ENCODE data around the gene ABHD17C.

- TF ChIP-seq, protein P1, sequence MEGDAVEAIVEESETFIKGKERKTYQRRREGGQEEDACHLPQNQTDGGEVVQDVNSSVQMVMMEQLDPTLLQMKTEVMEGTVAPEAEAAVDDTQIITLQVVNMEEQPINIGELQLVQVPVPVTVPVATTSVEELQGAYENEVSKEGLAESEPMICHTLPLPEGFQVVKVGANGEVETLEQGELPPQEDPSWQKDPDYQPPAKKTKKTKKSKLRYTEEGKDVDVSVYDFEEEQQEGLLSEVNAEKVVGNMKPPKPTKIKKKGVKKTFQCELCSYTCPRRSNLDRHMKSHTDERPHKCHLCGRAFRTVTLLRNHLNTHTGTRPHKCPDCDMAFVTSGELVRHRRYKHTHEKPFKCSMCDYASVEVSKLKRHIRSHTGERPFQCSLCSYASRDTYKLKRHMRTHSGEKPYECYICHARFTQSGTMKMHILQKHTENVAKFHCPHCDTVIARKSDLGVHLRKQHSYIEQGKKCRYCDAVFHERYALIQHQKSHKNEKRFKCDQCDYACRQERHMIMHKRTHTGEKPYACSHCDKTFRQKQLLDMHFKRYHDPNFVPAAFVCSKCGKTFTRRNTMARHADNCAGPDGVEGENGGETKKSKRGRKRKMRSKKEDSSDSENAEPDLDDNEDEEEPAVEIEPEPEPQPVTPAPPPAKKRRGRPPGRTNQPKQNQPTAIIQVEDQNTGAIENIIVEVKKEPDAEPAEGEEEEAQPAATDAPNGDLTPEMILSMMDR (IDR thresholded peaks at IDR 0.05) = no peak
- TF ChIP-seq POLR2A (IDR thresholded peaks at IDR 0.05) = no peak
Observed at GRCh38 chr15:80732818-80733217, 37.7 kb downstream of the ABHD17C start.

Data from right lobe of liver (tissue), 4 donors.